Measurements from ENCODE around the gene TMEM215. TPM values are rescaled to one million over a fixed set of nuclear protein-coding genes. Genes with fewer than 3 reads are reported as not detected.

The TMEM215 gene
- total RNA-seq, 2 donors from 2014 or later = 0.09 to 0.13 TPM

DNA sequence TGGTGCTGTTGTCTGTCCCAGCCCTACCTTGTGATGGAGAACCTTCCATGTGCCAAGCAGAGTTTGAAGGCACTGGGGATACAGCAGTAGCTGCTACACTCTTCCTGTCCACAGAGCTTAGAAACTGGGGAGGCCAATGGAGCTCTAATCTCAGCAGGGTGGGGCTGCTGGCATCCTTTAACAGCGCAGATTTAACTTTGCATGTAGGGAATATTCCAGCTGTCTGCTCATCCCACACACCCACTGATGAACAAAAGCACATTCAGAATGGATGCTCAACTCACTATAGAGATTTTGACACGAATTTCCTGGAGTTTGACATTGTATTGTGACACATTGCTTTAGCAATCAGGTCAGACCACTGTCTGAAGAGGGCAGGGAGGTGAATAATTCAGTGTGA lies 49.0 kb downstream of the TMEM215 start:
- peaks cover 2% of the 10 kb centered on the region for H3K9me3 Mint-ChIP-seq
- peaks cover 7% of the 10 kb centered on the region for H3K4me1 Mint-ChIP-seq
- no peak overlapping the region for H3K4me3 Mint-ChIP-seq
- H3K27ac Mint-ChIP-seq = no peak overlapping the region
- Histone ChIP-seq H3K27ac (ENCODE audit: low read depth, low read length) (no peak overlapping the region), H3K27me3 (ENCODE audit: control insufficient read depth, insufficient read depth, low read length, poor library complexity, severe bottlenecking) (peaks cover 82% of the 10 kb centered on the region), H3K9me3 (ENCODE audit: control insufficient read depth, low read length) (peaks cover 5% of the 10 kb centered on the region), H3K36me3 (ENCODE audit: control insufficient read depth, insufficient read depth, low read length) (no peaks in the 10 kb centered on the region), H3K4me1 (ENCODE audit: control insufficient read depth, insufficient read depth, low read length) (no peaks in the 10 kb centered on the region), H3K9ac (ENCODE audit: extremely low read depth, low read length, poor library complexity, severe bottlenecking) (no peak overlapping the region), H3K4me3 (ENCODE audit: low read length) (no peak overlapping the region)
- H3K27me3 Mint-ChIP-seq (ENCODE audit: insufficient read depth) = peaks cover 72% of the 10 kb centered on the region
- WGBS, 2 experiments (ENCODE audit: insufficient coverage in 1 of 2, insufficient read length in 1 of 2) = 69 to 83% methylated on average over 2 of the region's 2 CpGs
- TF ChIP-seq CTCF (conservative IDR thresholded peaks at IDR 0.05) = no peak
- H3K36me3 Mint-ChIP-seq (ENCODE audit: low read depth) = no peaks in the 10 kb centered on the region
- DNase-seq = no peak

Other genes starting within 250 kb of the TMEM215 start
- 10 to 100 TPM; 14.0 to 18.4 TPM for gene SMIM27, start 231.2 kb upstream of the TMEM215 start, total RNA-seq
- gene TOPORS, start 231.0 kb upstream of the TMEM215 start, total RNA-seq = 10 to 100 TPM; 25.4 to 29.5 TPM
- 10 to 100 TPM; 48.8 to 54.9 TPM for gene NDUFB6, start 210.4 kb upstream of the TMEM215 start, total RNA-seq
- not detected for gene TAF1L, start 147.9 kb upstream of the TMEM215 start, total RNA-seq
- gene APTX, start 218.1 kb downstream of the TMEM215 start, total RNA-seq = 10 to 100 TPM; 49.0 to 72.6 TPM
- 100 to 1,000 TPM; 139 to 172 TPM for gene DNAJA1, start 241.7 kb downstream of the TMEM215 start, total RNA-seq